Measurements from ENCODE around the gene ATG2B.

Gene ATG2B

GRCh38 chr14:96270565-96271420 lies 92.3 kb downstream of the ATG2B start:
- DNase-seq = no peak

- no peak for DNase-seq
Measured at GRCh38 chr14:96269359-96269710, 93.8 kb downstream of the ATG2B start.

- peak; percentile 95 for DNase-seq
Measured at GRCh38 chr14:96268431-96269358, 94.4 kb downstream of the ATG2B start.

DNA sequence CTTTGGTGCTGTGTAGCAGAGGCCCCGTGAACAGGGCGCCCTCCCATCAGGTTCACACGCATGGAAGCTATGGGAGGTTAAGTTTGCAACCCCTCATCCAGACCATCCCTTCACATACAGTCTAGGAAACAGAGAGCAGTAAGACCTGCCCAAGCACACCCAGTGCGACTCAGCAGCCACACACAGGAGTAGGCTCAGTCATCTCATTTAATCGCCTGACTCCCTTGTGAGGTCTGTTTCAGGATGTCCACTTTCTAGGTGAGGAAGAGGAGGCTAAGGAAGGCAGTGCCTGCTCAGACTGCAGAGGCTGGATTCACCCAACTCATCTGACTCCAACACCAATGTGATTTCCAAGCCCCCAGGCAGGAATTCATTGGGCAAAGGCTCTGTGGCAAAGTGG lies 95.2 kb downstream of the ATG2B start:
- DNase-seq = peak; percentile 43

DNA sequence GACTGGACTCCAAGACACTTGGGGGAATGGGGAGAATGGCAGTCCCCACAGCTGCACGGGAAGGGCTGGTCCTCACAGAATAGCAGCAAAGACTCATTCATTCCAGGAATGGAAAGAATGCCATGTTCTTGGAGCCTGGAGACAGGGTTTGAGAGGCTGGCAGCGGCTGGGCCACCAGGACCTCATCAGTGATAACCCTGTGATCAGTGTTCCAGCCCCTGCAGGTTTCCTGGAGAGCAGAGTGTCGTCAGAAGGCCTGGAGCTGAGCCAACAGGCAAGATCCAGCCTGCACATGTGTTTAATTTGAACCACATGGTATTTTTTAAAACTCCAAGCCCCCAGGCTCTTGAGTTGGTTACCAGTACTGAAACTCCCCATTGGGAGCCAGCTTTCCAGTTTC lies 95.8 kb downstream of the ATG2B start:
- peak; percentile 90 for DNase-seq

GRCh38 chr14:96265383-96266095 lies 97.6 kb downstream of the ATG2B start:
- DNase-seq = peak; percentile 43

DNA sequence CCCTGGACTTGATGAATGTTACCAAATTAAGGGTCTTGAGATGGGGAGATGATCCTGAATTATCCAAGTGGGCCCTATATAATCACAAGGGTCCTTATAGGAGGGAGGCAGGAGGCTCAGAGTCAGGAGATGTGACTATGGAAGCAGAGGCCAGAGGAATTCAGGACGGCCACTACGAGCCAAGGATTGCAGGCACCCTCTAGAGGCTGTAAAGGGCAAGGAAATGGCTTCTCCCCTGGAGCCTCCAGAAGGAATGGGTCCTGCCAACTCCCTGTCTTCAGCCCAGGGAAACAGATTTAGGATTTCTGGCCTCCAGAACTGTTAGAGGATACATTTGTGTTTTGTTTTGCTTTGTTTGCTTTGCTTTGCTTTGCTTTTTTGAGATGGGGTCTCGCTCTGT lies 98.3 kb downstream of the ATG2B start:
- peak; percentile 53 for DNase-seq

- no peak for DNase-seq
Measured at GRCh38 chr14:96264200-96264553, 99.0 kb downstream of the ATG2B start.

DNA sequence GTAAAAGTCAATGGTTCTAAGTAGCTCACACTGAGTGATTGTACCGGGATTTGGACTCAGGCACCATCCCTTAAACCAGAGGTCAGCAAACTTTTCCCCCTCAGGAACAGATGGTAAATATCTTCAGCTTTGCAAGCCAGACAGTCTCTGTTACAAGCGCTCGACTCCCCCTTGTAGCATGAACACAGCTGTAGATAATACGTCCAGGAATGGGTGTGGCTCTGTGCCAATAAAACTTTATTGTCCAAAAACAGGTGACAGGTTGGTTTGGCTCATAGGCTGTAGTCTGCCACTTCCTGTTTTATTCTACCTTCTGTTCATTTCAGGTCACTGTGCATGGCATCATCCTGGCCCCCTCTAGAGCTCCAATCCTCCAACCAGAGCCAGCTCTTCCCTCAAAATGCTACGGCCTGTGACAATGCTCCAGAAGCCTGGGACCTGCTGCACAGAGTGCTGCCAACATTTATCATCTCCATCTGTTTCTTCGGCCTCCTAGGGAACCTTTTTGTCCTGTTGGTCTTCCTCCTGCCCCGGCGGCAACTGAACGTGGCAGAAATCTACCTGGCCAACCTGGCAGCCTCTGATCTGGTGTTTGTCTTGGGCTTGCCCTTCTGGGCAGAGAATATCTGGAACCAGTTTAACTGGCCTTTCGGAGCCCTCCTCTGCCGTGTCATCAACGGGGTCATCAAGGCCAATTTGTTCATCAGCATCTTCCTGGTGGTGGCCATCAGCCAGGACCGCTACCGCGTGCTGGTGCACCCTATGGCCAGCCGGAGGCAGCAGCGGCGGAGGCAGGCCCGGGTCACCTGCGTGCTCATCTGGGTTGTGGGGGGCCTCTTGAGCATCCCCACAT lies 99.6 kb downstream of the ATG2B start:
- no peak for DNase-seq

DNA sequence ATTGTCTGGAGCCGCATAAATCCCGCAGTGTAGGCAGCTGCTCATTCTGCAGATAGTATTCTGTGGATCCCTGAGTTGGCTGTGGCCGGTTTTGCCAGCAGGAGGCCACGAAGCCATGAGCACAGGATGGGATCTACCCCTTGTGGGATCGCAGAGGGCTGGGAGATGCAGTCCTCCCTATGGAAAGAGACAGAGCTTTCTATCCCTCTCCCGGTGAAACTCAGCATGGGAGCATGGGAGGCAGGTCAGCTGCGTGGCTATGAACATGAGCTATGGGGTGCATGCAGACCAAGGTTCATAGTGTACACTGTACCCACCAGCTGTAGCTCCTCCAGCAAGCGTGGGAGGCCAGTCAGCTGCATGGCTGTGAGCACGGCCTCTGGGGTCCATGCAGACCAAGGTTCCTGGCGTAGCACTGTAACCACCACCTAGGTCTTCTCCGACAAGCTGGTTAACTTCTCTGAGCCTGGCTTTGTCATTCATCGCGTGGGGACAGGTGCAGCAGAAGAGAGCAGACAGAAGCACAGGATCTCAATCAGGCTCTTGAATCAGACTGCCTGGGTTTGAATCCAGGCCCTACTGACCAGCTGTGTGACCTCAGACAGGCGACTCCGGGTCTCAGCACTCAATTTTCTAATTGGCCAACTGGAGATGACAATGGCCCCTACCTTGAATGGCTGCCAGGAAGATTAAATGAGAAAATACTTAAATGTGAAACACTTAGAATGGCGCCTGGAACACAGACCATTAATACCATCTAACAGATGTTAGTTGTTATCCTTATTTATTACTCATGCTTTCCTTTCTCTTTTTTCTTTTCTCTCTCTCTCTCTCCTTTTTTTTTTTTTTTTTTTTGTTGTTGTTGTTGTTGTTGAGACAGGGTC lies 101.1 kb downstream of the ATG2B start:
- DNase-seq = peak; percentile 40

DNA sequence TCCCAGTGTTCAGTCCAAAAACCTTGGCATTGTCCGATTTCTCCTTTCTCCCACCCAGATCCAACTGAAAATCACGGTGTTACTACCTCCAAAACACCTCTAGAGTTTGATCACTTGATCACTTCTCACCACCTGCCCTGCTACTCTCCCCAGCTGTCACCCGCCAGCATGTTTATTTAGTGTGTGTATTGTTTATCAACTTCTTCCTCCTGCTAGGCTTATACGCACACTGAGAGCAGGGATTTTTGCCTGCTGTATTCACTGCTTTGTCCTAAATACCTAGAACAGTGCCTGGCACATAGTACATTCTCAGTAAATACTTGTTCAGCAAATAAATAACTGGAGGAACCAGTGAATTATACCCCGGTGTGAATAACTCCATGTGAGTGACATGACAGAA lies 102.1 kb downstream of the ATG2B start:
- DNase-seq = no peak

- peak; percentile 78 for DNase-seq
Measured at GRCh38 chr14:96260341-96260821, 102.8 kb downstream of the ATG2B start.

- no peak for DNase-seq
Measured at GRCh38 chr14:96257900-96258299, 105.2 kb downstream of the ATG2B start.

DNA sequence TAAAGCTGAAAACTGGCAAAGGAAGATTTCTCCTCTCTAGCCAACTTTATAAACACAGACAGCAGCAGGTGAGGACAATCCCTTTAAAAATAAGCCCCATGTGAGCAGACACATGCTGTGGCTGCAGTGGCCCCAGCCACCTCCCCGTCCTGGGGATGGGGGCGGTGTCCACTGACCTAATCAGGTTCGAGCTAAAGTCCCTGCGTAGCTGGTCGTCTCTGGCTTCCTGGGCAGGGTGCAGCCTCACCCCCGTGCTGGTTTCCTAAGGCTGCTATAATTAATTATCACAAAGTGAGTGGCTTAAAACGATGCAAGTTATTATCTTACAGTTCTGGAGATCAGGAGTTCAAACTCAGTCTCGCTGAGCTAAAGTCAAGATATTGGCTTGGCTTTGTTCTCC lies 106.1 kb downstream of the ATG2B start:
- DNase-seq = no peak

DNA sequence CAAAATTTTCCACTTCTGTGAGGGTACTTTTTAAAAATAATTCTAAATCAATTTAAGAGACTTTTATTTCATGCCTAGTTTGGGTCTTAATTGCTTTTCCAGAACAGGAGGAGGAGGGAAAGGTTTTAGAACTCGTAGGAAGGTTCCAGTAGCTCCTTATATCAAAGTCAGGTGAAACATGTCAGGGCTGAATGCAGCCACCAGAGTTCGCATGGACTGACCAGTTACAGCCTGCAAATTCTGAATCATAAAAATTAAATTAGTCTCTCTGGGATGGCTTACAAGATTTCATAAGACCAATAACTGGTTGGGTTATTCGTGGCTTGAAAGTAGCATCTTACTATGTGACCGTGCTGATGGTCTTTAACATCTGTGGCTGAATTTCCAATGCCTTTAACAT lies 106.7 kb downstream of the ATG2B start:
- peak; percentile 58 for DNase-seq

GRCh38 chr14:96255501-96256366 lies 107.4 kb downstream of the ATG2B start, which contains the start of gene BDKRB1:
BDKRB1 (plus strand) TSS chr14:96256210; CDS start chr14:96263683, 7,473 bp downstream.
- peak; percentile 96 for DNase-seq

GRCh38 chr14:96254687-96255086 lies 108.5 kb downstream of the ATG2B start:
- no peak for DNase-seq

- DNase-seq = peak; percentile 97
Measured at GRCh38 chr14:96252999-96253539, 110.1 kb downstream of the ATG2B start.

DNA sequence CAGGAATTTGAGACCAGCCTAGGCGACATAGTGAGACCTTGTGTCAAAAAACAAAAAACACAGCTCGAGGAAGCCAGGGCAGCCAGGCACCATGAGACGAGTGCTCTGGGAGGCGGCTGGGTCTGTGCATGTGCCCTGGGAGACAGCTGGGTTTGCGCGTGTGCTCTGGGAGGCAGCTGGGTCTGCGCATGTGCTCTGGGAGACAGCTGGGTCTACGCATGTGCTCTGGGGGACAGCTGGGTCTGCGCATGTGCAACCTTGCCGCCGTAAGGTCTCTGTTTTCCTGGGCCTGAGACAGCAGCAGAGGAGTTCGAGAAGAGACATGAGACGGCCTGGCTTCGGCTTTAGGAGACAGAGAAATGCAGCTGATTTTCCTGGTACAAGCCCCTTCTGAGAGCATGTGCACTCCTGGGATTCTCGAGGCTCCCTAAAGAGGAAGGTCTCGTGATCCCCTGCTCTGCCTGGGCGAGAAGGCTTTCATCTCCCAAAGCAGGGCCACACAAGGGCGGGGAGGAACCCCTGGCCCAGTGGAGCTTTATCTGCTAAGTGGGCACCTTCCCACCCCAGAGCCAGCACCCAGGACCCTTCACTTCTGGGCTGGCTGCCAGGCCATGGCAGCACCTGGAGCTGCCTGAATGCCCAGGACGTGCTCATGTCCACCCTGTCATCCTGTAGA lies 110.7 kb downstream of the ATG2B start:
- peak; percentile 77 for DNase-seq

Measured in fibroblast of upper back skin (primary cell).